GM12865 (cell line): ENCODE data around the gene C1orf56.
A peak's percentile ranks its signal among the peaks of the same experiment; 100 is the strongest.

Source experiments
- DNase-seq: peaks from one replicate; pipeline ENCODE4 v3.0.0; 2010; ENCODE audit warnings: low read depth
- H3K4me3 ChIP-seq: 2 replicates; pipeline ENCODE4 v1.5.1; 2011; ENCODE audit warnings: mild to moderate bottlenecking, low read depth, low read length, control low read depth
- CTCF ChIP-seq: IDR thresholded peaks from 2 replicates; pipeline ENCODE4 v1.5.1; 2011; ENCODE audit warnings: low read length, control low read depth, low read depth, inconsistent platforms; ENCODE audit not compliant: insufficient read depth; ENCODE audit errors: missing control alignments

Gene C1orf56

GRCh38 chr1:151054971-151055547 lies 7.5 kb downstream of the C1orf56 start:
- no peak for DNase-seq
- TF ChIP-seq CTCF, result no peak
- H3K4me3 ChIP-seq, result no peak overlapping the region

- no peak for DNase-seq
- H3K4me3 ChIP-seq, result no peak overlapping the region
- TF ChIP-seq CTCF, result no peak
These were observed 8.0 kb downstream of the C1orf56 start for GRCh38 chr1:151055581-151055980.

GRCh38 chr1:151056149-151056548 lies 8.6 kb downstream of the C1orf56 start:
- DNase-seq, result peak; percentile 63
- H3K4me3 ChIP-seq, result peak overlapping the region; percentile 92
- no peak for TF ChIP-seq CTCF

GRCh38 chr1:151058692-151059091 lies 11.1 kb downstream of the C1orf56 start:
- DNase-seq, result no peak

GRCh38 chr1:151059109-151060006 lies 11.8 kb downstream of the C1orf56 start, which contains the start of gene CDC42SE1:
TSS of gene CDC42SE1 (minus strand) at chr1:151059622. CDS start at chr1:151055730, 3,892 bp downstream.
- H3K4me3 ChIP-seq, result peak within 1 kb of the TSS; percentile 92
- peak; percentile 78 for TF ChIP-seq CTCF
- peak; percentile 93 for DNase-seq

More at GRCh38 chr1:151058692-151059091, 11.1 kb downstream of the C1orf56 start:
- no peak for TF ChIP-seq CTCF
- peak overlapping the region; percentile 92 for H3K4me3 ChIP-seq

GRCh38 chr1:151060007-151060656 lies 12.6 kb downstream of the C1orf56 start, which contains the start of gene MLLT11:
TSS of gene MLLT11 (plus strand) at chr1:151060397. CDS start at chr1:151067225, 6,828 bp downstream.
- H3K4me3 ChIP-seq, result peak within 1 kb of the TSS; percentile 92
- TF ChIP-seq CTCF, result no peak
- DNase-seq, result no peak
